ENCODE results near the gene TRAF3IP1.

The TRAF3IP1 gene

GRCh38 chr2:238325694-238326093, 5.4 kb downstream of the TRAF3IP1 start:
- Histone ChIP-seq H2AFZ (no peak overlapping the region), H3K4me3 (ENCODE audit: low read depth, low read length) (no peak overlapping the region), H3K4me2 (ENCODE audit: low read length) (no peak overlapping the region), H3K27ac (peak overlapping the region; percentile 61), H3K36me3 (ENCODE audit: control insufficient read depth, insufficient read depth, low read length) (no peaks in the 10 kb centered on the region), H3K4me1 (peaks cover 18% of the 10 kb centered on the region), H3K9me3 (ENCODE audit: control insufficient read depth, low read length) (no peaks in the 10 kb centered on the region), H3K27me3 (ENCODE audit: control insufficient read depth, insufficient read depth, low read length) (no peaks in the 10 kb centered on the region), H3K79me2 (peaks cover 21% of the 10 kb centered on the region), H3K9ac (no peak overlapping the region)
- TF ChIP-seq, protein P1, sequence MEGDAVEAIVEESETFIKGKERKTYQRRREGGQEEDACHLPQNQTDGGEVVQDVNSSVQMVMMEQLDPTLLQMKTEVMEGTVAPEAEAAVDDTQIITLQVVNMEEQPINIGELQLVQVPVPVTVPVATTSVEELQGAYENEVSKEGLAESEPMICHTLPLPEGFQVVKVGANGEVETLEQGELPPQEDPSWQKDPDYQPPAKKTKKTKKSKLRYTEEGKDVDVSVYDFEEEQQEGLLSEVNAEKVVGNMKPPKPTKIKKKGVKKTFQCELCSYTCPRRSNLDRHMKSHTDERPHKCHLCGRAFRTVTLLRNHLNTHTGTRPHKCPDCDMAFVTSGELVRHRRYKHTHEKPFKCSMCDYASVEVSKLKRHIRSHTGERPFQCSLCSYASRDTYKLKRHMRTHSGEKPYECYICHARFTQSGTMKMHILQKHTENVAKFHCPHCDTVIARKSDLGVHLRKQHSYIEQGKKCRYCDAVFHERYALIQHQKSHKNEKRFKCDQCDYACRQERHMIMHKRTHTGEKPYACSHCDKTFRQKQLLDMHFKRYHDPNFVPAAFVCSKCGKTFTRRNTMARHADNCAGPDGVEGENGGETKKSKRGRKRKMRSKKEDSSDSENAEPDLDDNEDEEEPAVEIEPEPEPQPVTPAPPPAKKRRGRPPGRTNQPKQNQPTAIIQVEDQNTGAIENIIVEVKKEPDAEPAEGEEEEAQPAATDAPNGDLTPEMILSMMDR (IDR thresholded peaks at IDR 0.05): no peak

GRCh38 chr2:238326801-238327365, 6.6 kb downstream of the TRAF3IP1 start:
- no peak overlapping the region for H3K9ac ChIP-seq
- H3K4me2 ChIP-seq (ENCODE audit: low read length): no peak overlapping the region
- peaks cover 13% of the 10 kb centered on the region for H3K4me1 ChIP-seq
- TF ChIP-seq, protein P1 (IDR thresholded peaks at IDR 0.05): no peak
- H3K27me3 ChIP-seq (ENCODE audit: control insufficient read depth, insufficient read depth, low read length): no peaks in the 10 kb centered on the region
- no peak overlapping the region for H3K4me3 ChIP-seq (ENCODE audit: low read depth, low read length)
- H3K27ac ChIP-seq: no peak overlapping the region
- H2AFZ ChIP-seq: no peak overlapping the region
- H3K79me2 ChIP-seq: peaks cover 25% of the 10 kb centered on the region
- no peaks in the 10 kb centered on the region for H3K36me3 ChIP-seq (ENCODE audit: control insufficient read depth, insufficient read depth, low read length)
- no peaks in the 10 kb centered on the region for H3K9me3 ChIP-seq (ENCODE audit: control insufficient read depth, low read length)

- H3K36me3 ChIP-seq (ENCODE audit: control insufficient read depth, insufficient read depth, low read length): no peaks in the 10 kb centered on the region
- TF ChIP-seq, protein P1 (IDR thresholded peaks at IDR 0.05): no peak
These were observed 7.4 kb downstream of the TRAF3IP1 start for GRCh38 chr2:238327751-238328150.

GRCh38 chr2:238330391-238330790, 10.1 kb downstream of the TRAF3IP1 start:
- no peaks in the 10 kb centered on the region for H3K36me3 ChIP-seq (ENCODE audit: control insufficient read depth, insufficient read depth, low read length)
- H3K9ac ChIP-seq: no peak overlapping the region
- H3K9me3 ChIP-seq (ENCODE audit: control insufficient read depth, low read length): no peaks in the 10 kb centered on the region
- no peak overlapping the region for H3K4me3 ChIP-seq (ENCODE audit: low read depth, low read length)
- H3K27me3 ChIP-seq (ENCODE audit: control insufficient read depth, insufficient read depth, low read length): no peaks in the 10 kb centered on the region
- peaks cover 27% of the 10 kb centered on the region for H3K79me2 ChIP-seq
- TF ChIP-seq, protein P1 (IDR thresholded peaks at IDR 0.05): no peak
- H3K27ac ChIP-seq: no peak overlapping the region
- no peak overlapping the region for H2AFZ ChIP-seq
- peaks cover 6% of the 10 kb centered on the region for H3K4me1 ChIP-seq
- no peak overlapping the region for H3K4me2 ChIP-seq (ENCODE audit: low read length)

More at GRCh38 chr2:238327751-238328150, 7.4 kb downstream of the TRAF3IP1 start:
- H3K4me3 ChIP-seq (ENCODE audit: low read depth, low read length): no peak overlapping the region
- H3K9ac ChIP-seq: no peak overlapping the region
- H3K9me3 ChIP-seq (ENCODE audit: control insufficient read depth, low read length): no peaks in the 10 kb centered on the region
- no peak overlapping the region for H3K4me2 ChIP-seq (ENCODE audit: low read length)
- no peak overlapping the region for H3K27ac ChIP-seq
- peaks cover 27% of the 10 kb centered on the region for H3K79me2 ChIP-seq
- H3K27me3 ChIP-seq (ENCODE audit: control insufficient read depth, insufficient read depth, low read length): no peaks in the 10 kb centered on the region
- peaks cover 13% of the 10 kb centered on the region for H3K4me1 ChIP-seq
- H2AFZ ChIP-seq: no peak overlapping the region

DNA sequence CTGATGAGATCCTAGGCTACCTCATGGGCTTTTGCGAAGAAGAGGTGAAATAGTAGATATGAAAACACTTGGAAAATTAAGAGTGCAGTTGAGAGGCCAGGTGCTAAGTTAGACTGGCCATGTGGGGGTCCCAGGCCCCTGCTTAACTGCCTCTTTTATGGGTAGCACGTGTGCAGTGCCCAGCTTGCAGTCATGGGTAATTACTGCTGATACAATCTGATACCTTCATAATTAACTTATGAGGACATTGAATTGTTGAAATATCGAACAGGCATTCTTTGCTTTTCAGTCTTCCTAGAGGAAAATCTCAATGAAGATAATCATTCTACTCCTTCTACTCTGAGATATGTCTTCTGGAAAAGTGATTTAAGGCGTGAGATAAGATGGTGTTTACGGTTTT, 11.6 kb downstream of the TRAF3IP1 start:
- no peaks in the 10 kb centered on the region for H3K4me1 ChIP-seq
- H3K9ac ChIP-seq: no peak overlapping the region
- no peak overlapping the region for H3K27ac ChIP-seq
- no peaks in the 10 kb centered on the region for H3K9me3 ChIP-seq (ENCODE audit: control insufficient read depth, low read length)
- TF ChIP-seq, protein P1 (IDR thresholded peaks at IDR 0.05): no peak
- no peak overlapping the region for H2AFZ ChIP-seq
- H3K27me3 ChIP-seq (ENCODE audit: control insufficient read depth, insufficient read depth, low read length): no peaks in the 10 kb centered on the region
- no peak overlapping the region for H3K4me3 ChIP-seq (ENCODE audit: low read depth, low read length)
- peaks cover 23% of the 10 kb centered on the region for H3K79me2 ChIP-seq
- H3K36me3 ChIP-seq (ENCODE audit: control insufficient read depth, insufficient read depth, low read length): no peaks in the 10 kb centered on the region
- H3K4me2 ChIP-seq (ENCODE audit: low read length): no peak overlapping the region

Measured in parathyroid adenoma (tissue), 2 donors.